Right forelimb (tissue), 1 donor: ENCODE data around the gene ZNF175.

Source experiments
- DNase-seq: peaks from one replicate; pipeline ENCODE4 v3.0.0-alpha.2; 2018

ZNF175 gene

GRCh38 chr19:51632126-51632525 is 61.0 kb downstream of the ZNF175 start:
- DNase-seq, result no peak

DNA sequence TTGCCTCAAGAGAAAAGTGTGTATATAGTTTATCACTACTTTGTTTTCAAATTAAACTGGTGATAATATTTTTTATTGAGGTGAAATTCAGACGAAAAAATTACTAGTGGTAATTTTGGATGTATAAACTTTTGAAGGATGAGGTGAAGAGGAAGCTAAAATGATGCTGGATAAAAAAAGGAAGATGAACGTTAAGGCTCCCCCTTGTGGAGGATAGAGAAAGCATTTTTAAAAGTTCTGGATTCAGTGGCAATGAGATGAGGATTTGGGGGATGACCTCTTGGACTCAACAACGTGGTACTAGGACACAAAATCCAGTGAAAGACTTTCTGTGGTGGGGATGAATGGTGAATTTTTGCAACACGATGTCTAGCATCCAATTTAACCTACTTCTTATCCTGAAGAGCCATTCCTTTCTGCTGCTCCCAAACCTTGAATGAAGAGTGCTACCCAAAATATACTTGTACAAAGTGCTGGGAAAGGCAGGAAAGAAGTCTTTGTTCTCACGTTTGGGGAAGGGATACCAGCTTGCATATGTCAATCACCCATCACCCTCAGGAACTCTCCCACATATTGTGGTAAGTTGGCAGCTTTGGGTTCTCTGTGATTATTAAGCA is 66.4 kb downstream of the ZNF175 start:
- DNase-seq, result no peak

- no peak for DNase-seq
These were observed 68.8 kb downstream of the ZNF175 start for GRCh38 chr19:51639916-51640315.

- no peak for DNase-seq
These were observed 69.3 kb downstream of the ZNF175 start for GRCh38 chr19:51640386-51640785.

- DNase-seq, result no peak
These were observed 70.6 kb downstream of the ZNF175 start for GRCh38 chr19:51641648-51642047.
